Endothelial cell of umbilical vein (primary cell): ENCODE measurements around the gene LIPA. TPM values are rescaled to one million over a fixed set of nuclear protein-coding genes. Genes with fewer than 3 reads are reported as not detected.

ENCODE experiments used
- BruUV-seq: library from RNA; stranded (reverse); fragments of 400-500 nt; replicated peaks from 2 replicates; lab custom pipeline; 2021; lab: Mats Ljungman, UMichigan
- CTCF ChIA-PET: fragments of 300-600, 350-600 bp; sonication (Branson Sonifier 250); formaldehyde crosslinking; loops from one replicate; lab custom pipeline; 2021; ENCODE audit warnings: antibody characterized with exemption, inconsistent platforms; lab: Charles Lee
- POLR2A ChIA-PET: fragments of 300-600, 350-600 bp; sonication (Branson Sonifier 250); formaldehyde crosslinking; loops from one replicate; lab custom pipeline; 2021; ENCODE audit warnings: antibody characterized with exemption, inconsistent platforms; lab: Charles Lee
- DNase-seq: peaks from one replicate; pipeline ENCODE4 v3.0.0-alpha.2; 2011; ENCODE audit warnings: low read depth, low spot score
- FAIRE-seq: peaks from 2 replicates; lab custom pipeline; 2011; peaks lifted over from hg19 to GRCh38; lab: Jason Lieb, UNC
- H2AFZ ChIP-seq: 2 replicates; pipeline ENCODE4 v1.6.0; 2012; ENCODE audit warnings: low read depth, low read length, control low read depth, inconsistent platforms
- H3K27ac ChIP-seq: 2 replicates; pipeline ENCODE4 v1.5.1; 2011; ENCODE audit warnings: low read depth, mild to moderate bottlenecking, control low read depth, low read length, moderate library complexity; ENCODE audit not compliant: insufficient read depth
- H3K27me3 ChIP-seq, 2 experiments: 2 replicates each; pipeline versions ENCODE4 v1.6.0 to v1.6.1; 2011; ENCODE audit warnings: low read length in 2 of 2, mixed read lengths in 1 of 2; ENCODE audit not compliant: control insufficient read depth in 2 of 2, insufficient read depth in 2 of 2
- H3K36me3 ChIP-seq, 2 experiments: 2 replicates in 1 of 2; 3 replicates in 1 of 2; pipeline ENCODE4 v1.5.1; 2011; ENCODE audit warnings: low read length in 2 of 2, mild to moderate bottlenecking in 1 of 2, moderate library complexity in 1 of 2; ENCODE audit not compliant: control insufficient read depth in 2 of 2, insufficient read depth in 2 of 2; ENCODE audit errors: extremely low read depth in 1 of 2
- H3K4me1 ChIP-seq: 3 replicates; pipeline ENCODE4 v1.5.1; 2011; ENCODE audit warnings: mild to moderate bottlenecking, low read length; ENCODE audit not compliant: control insufficient read depth, insufficient read depth; ENCODE audit errors: extremely low read depth
- H3K4me2 ChIP-seq: 2 replicates; pipeline ENCODE4 v1.6.1; 2011; ENCODE audit warnings: low read length, control low read depth, mixed read lengths; ENCODE audit not compliant: insufficient read depth
- H3K4me3 ChIP-seq, 3 experiments: fragments of 200-600 bp in 1 of 3; sonication (generic), shearing (Covaris generic) in 1 of 3; replicated peaks in 1 of 3; 2 replicates each; pipeline ENCODE4 v1.5.1; 2011 to 2016; ENCODE audit warnings: control low read depth in 3 of 3, low read length in 3 of 3, mild to moderate bottlenecking in 2 of 3, inconsistent platforms in 1 of 3, low read depth in 1 of 3, moderate library complexity in 1 of 3; ENCODE audit not compliant: insufficient read depth in 1 of 3
- H3K79me2 ChIP-seq: 2 replicates; pipeline ENCODE4 v1.6.0; 2012; ENCODE audit warnings: low read length, inconsistent platforms; ENCODE audit not compliant: control insufficient read depth, insufficient read depth
- H3K9ac ChIP-seq: replicated peaks from 2 replicates; pipeline ENCODE3; 2011; ENCODE audit warnings: low read length, control low read depth; ENCODE audit not compliant: insufficient read depth; ENCODE audit errors: extremely low read depth
- H3K9me1 ChIP-seq: replicated peaks from 3 replicates; pipeline ENCODE4 v1.6.0; 2011; ENCODE audit warnings: mild to moderate bottlenecking, low read length; ENCODE audit not compliant: control insufficient read depth, insufficient read depth; ENCODE audit errors: extremely low read depth
- H3K9me3 ChIP-seq: replicated peaks from 2 replicates; pipeline ENCODE4 v1.5.1; 2012; ENCODE audit warnings: low read length, inconsistent platforms; ENCODE audit not compliant: control insufficient read depth, insufficient read depth
- H4K20me1 ChIP-seq: replicated peaks from 2 replicates; pipeline ENCODE3; 2011; ENCODE audit warnings: mild to moderate bottlenecking, low read length; ENCODE audit not compliant: control insufficient read depth, insufficient read depth; ENCODE audit errors: extremely low read depth
- EZH2 ChIP-seq: IDR thresholded peaks from 2 replicates; pipeline ENCODE4 v1.6.1; 2012; ENCODE audit warnings: borderline replicate concordance, low read depth, mild to moderate bottlenecking, moderate library complexity, low read length, inconsistent platforms; ENCODE audit not compliant: severe bottlenecking
- FOS ChIP-seq: IDR thresholded peaks from 2 replicates; pipeline ENCODE4 v1.6.1; 2011; ENCODE audit warnings: mild to moderate bottlenecking, low read length, moderate library complexity, borderline replicate concordance; ENCODE audit not compliant: insufficient read depth
- GATA2 ChIP-seq: IDR thresholded peaks from 2 replicates; pipeline ENCODE4 v1.7.0; 2011; ENCODE audit warnings: low read depth, mild to moderate bottlenecking, moderate library complexity, mixed read lengths, low read length; ENCODE audit not compliant: insufficient read length, insufficient read depth
- JUN ChIP-seq: IDR thresholded peaks from 2 replicates; pipeline ENCODE4 v1.6.1; 2011; ENCODE audit warnings: borderline replicate concordance, low read depth; ENCODE audit not compliant: insufficient read length, insufficient read depth
- MYC ChIP-seq: IDR thresholded peaks from one replicate; pipeline ENCODE4 v1.6.1; 2011; ENCODE audit warnings: mild to moderate bottlenecking, low read depth, low read length
- POLR2A ChIP-seq: IDR thresholded peaks from 2 replicates; pipeline ENCODE4 v1.6.1; 2012; ENCODE audit warnings: low read depth, mild to moderate bottlenecking, control low read depth, low read length
- POLR2AphosphoS5 ChIP-seq: IDR thresholded peaks from 2 replicates; pipeline ENCODE4 v1.6.1; 2012; ENCODE audit warnings: low read depth, mild to moderate bottlenecking, control low read depth, low read length, moderate library complexity; ENCODE audit not compliant: insufficient read depth
- dilution Hi-C: fragments of 300-500 bp; cut with MboI; formaldehyde crosslinking; loops from one replicate; pipeline ENCODE4 v1.15.0; 2019; ENCODE audit warnings: low sequenced_read_pairs; ENCODE audit not compliant: extremely low pct_ligation_motif_present
- intact Hi-C: fragments of 100-400 bp; cut with micrococcal nuclease; formaldehyde crosslinking; loops from one replicate; pipeline ENCODE4 v1.10.0; 2022
- polyA plus RNA-seq, 4 experiments: library from polyadenylated mRNA; depleted of rRNA in 3 of 4; stranded (reverse) in 3 of 4; unstranded in 1 of 4; fragments of >200 nt; gene quantifications; 2 replicates each; pipeline versions ENCODE4 v1.2.1 to v1.2.3, GENCODE V29; 2011 to 2012; ENCODE audit warnings: missing spikeins in 1 of 4
- total RNA-seq: library from RNA; stranded (reverse); gene quantifications from 2 replicates; pipeline ENCODE4 v1.2.3, GENCODE V29; 2021
- TF ChIP-seq, protein P1 (sequence below): IDR thresholded peaks from 2 replicates; pipeline ENCODE4 v1.6.1; 2011; ENCODE audit not compliant: insufficient read depth, insufficient read length
- TF ChIP-seq, protein P2 (sequence below), 2 donors: IDR thresholded peaks; 1 replicate in 1 of 2; 2 replicates in 1 of 2; pipeline ENCODE4 v1.5.1; 2011; ENCODE audit warnings: low read length in 2 of 2, mild to moderate bottlenecking in 2 of 2, moderate library complexity in 2 of 2, control low read depth in 1 of 2, inconsistent platforms in 1 of 2, low read depth in 1 of 2; ENCODE audit not compliant: insufficient read depth in 1 of 2; ENCODE audit errors: extremely low read depth in 1 of 2

Gene LIPA
- total and polyA plus RNA-seq, 2 donors (not counting 3 experiments of a cell fraction or from before 2014, with no cell fraction given): 24.0 to 41.1 TPM

DNA sequence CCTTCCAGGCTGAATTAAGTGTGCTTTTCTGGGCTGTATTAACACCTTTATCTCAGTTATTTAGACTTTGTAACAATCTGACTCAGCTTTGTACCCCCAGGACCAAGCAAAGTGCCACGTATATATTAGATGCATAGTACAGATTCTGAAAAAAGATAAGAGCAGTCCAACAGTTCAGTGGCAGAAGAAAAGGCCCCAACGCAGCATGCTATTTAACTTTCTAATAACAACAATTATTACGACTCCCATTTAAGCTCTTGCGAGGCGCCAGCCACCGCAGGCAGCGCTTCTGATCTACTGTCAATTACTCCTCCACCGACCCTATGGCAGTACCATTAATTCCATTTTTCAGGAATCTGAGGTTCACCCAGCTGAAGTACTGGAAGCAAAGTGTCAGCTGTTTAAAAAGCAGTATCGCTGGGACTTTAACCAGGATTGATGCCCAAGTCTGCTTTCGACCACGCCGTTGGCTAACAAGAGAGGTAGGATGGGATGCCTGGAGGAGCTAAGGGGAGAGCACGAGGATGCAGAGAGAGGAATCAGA lies 638 bp downstream of the LIPA start:
- Histone ChIP-seq H3K4me3 (peak overlapping the region in 2 of 3 experiments; percentile 54 to 67), H3K4me1 (peaks cover 6% of the 10 kb centered on the region), H4K20me1 (no peaks in the 10 kb centered on the region), H3K4me2 (peak overlapping the region; percentile 64), H3K9me1 (no peaks in the 10 kb centered on the region), H3K27ac (no peak overlapping the region), H3K79me2 (no peaks in the 10 kb centered on the region), H3K27me3 (peaks cover 5% of the 10 kb centered on the region in 2 experiments), H2AFZ (peak overlapping the region; percentile 91), H3K9ac (no peak overlapping the region), H3K36me3 (no peaks in the 10 kb centered on the region), H3K9me3 (no peaks in the 10 kb centered on the region)
- DNase-seq (no peak), FAIRE-seq (no peak)
- intact Hi-C loops (no loop called here), dilution Hi-C loops (no loop called here)
- ChIA-PET POLR2A (no interaction called here), CTCF (interaction anchor here (0.9 to 2.3 kb wide), 8 partner anchors 26 to 163 kb away, joined by 3 to 10 read pairs (median 4); partner anchors contain the start of genes IFIT1, IFIT3 and IFIT5)
- TF ChIP-seq JUN (no peak), FOS (no peak), MYC (no peak), EZH2 (no peak), GATA2 (no peak), POLR2AphosphoS5 (no peak), POLR2A (no peak)
- TF ChIP-seq, protein P1, sequence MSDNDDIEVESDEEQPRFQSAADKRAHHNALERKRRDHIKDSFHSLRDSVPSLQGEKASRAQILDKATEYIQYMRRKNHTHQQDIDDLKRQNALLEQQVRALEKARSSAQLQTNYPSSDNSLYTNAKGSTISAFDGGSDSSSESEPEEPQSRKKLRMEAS: no peak
- TF ChIP-seq, protein P2, sequence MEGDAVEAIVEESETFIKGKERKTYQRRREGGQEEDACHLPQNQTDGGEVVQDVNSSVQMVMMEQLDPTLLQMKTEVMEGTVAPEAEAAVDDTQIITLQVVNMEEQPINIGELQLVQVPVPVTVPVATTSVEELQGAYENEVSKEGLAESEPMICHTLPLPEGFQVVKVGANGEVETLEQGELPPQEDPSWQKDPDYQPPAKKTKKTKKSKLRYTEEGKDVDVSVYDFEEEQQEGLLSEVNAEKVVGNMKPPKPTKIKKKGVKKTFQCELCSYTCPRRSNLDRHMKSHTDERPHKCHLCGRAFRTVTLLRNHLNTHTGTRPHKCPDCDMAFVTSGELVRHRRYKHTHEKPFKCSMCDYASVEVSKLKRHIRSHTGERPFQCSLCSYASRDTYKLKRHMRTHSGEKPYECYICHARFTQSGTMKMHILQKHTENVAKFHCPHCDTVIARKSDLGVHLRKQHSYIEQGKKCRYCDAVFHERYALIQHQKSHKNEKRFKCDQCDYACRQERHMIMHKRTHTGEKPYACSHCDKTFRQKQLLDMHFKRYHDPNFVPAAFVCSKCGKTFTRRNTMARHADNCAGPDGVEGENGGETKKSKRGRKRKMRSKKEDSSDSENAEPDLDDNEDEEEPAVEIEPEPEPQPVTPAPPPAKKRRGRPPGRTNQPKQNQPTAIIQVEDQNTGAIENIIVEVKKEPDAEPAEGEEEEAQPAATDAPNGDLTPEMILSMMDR (IDR thresholded peaks at IDR 0.05; ENCODE audit: extremely low read depth in 1 of 2, insufficient read depth in 1 of 2, low read depth in 1 of 2, low read length in 2 of 2): no peak
- BruUV-seq: no TSS peak
